ENCODE data around the gene LGALS7. TPM values are rescaled to one million over a fixed set of nuclear protein-coding genes. Genes with fewer than 3 reads are reported as not detected.

The LGALS7 gene
- total and polyA plus RNA-seq, 2 of the 4 experiments (the other 2 are of a cell fraction) = not detected

DNA sequence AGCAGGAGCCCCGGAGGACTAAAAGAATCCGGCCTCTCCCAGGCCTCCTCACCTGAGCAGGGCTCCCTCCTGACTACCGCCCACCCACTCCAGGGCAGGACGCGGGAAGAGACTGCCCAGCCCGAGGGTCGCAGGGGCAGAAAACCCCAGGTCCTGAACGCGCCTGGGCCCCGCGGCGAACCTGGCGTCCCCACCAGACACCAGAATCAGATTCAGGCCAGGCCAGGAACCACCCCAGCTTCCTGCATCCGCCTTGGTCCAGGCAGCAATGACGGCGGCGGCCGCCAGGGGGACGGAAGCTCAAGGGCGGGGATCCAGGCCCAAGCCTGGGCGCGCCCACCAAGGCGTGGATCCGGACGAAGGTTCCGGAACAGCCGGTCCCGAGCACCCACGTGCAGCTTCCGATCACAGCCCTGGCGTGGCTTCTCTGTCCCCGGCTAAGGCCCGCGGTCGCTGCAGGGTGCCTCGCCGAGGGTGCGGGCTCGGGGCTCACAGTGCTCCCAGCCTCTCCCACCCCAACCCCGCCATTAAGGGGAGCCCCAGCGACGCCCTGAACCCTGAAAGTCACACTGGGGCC lies 3.6 kb downstream of the LGALS7 start:
- in situ Hi-C loops (cut with MboI; ENCODE audit: low sequenced_read_pairs) (no loop called here), dilution Hi-C loops (cut with HindIII; ENCODE audit: low sequenced_read_pairs, unreplicated experiment) (no loop called here), intact Hi-C loops (cut with micrococcal nuclease) (no loop called here)
- Histone ChIP-seq H3K23ac (ENCODE audit: low read depth, low read length) (no peak overlapping the region), H2BK20ac (ENCODE audit: low read depth, low read length) (no peak overlapping the region), H4K5ac (ENCODE audit: low read depth, low read length) (peak overlapping the region; percentile 61), H3K18ac (ENCODE audit: low read depth, low read length) (no peak overlapping the region), H3K9ac (ENCODE audit: low read depth, low read length) (no peak overlapping the region), H3K4ac (ENCODE audit: low read depth, low read length) (no peak overlapping the region), H2BK120ac (ENCODE audit: low read depth, low read length) (peak overlapping the region; percentile 6; the same call in 1 of the 2 replicates), H2AFZ (replicated peaks; ENCODE audit: low read length, poor library complexity) (peak overlapping the region; percentile 86), H3K27me3 (ENCODE audit: control insufficient read depth, insufficient read depth, low read length) (no peaks in the 10 kb centered on the region), H3K14ac (replicated peaks; ENCODE audit: low read depth, low read length) (no peak overlapping the region), H3K4me1 (ENCODE audit: control insufficient read depth, insufficient read depth, low read length) (no peaks in the 10 kb centered on the region), H2AK9ac (replicated peaks; ENCODE audit: low read depth, low read length, poor library complexity) (peak overlapping the region; percentile 55), H3K4me3 (ENCODE audit: insufficient read depth, low read depth, low read length) (no peak overlapping the region), H3K9me3 (ENCODE audit: control insufficient read depth, insufficient read depth, low read length) (no peaks in the 10 kb centered on the region), H4K91ac (ENCODE audit: insufficient read depth, low read depth, low read length) (0 out of 2 replicates have a peak overlapping the region, but pooled peaks have one; percentile 41), H2BK5ac (ENCODE audit: low read depth, low read length, poor library complexity, severe bottlenecking) (no peak overlapping the region), H3K79me1 (ENCODE audit: low read depth in 1 of 2, low read length in 2 of 2) (no peaks in the 10 kb centered on the region), H4K20me1 (ENCODE audit: insufficient read depth, low read length) (no peaks in the 10 kb centered on the region), H3K4me2 (ENCODE audit: low read depth, low read length) (no peak overlapping the region; the same call in 1 of the 2 replicates), H4K8ac (ENCODE audit: low read depth in 2 of 2, low read length in 2 of 2) (peak overlapping the region; percentile 69 to 92; a peak in 3 of 4 replicates), H2BK15ac (ENCODE audit: low read depth, low read length) (no peak overlapping the region), H3K36me3 (ENCODE audit: control insufficient read depth, insufficient read depth, low read length) (no peaks in the 10 kb centered on the region), H3K56ac (ENCODE audit: extremely low read depth, insufficient read depth, low read length) (no peak overlapping the region), H2AK5ac (ENCODE audit: low read depth, low read length) (no peak overlapping the region; the same call in 1 of the 2 replicates), H3K27ac (ENCODE audit: insufficient read depth, low read length) (no peak overlapping the region), H3K9me1 (ENCODE audit: insufficient read depth, low read length) (no peaks in the 10 kb centered on the region)
- CTCF ChIA-PET = interaction anchor here (1.0 to 1.6 kb wide), 5 partner anchors 8 to 81 kb away, joined by 3 to 8 read pairs (median 4); no protein-coding TSS in a partner anchor
- POLR2A ChIA-PET (ENCODE audit: unreplicated experiment) = interaction anchor here (0.5 kb wide), 1 partner anchor 16 kb away, joined by 5 read pairs; no protein-coding TSS in a partner anchor
- no TSS peak for BruUV-seq (replicated peaks)
- DNase-seq = peak; percentile 38
- TF ChIP-seq MXI1 (IDR thresholded peaks at IDR 0.05; ENCODE audit: borderline replicate concordance, low read depth, low read length) (peak; percentile 42; the same call in 1 of the 2 replicates), CEBPB (IDR thresholded peaks at IDR 0.05; ENCODE audit: low read depth, low read length) (no peak), RAD21 (IDR thresholded peaks at IDR 0.05; ENCODE audit: low read length) (peak; percentile 48), SMC3 (IDR thresholded peaks at IDR 0.05; ENCODE audit: low read depth, low read length) (peak; percentile 27; the same call in 1 of the 2 replicates), CHD1 (IDR thresholded peaks at IDR 0.05; ENCODE audit: low read depth, low read length) (no peak), NFE2L2 (IDR thresholded peaks at IDR 0.05; ENCODE audit: low read depth, low read length) (no peak)
- TF ChIP-seq, protein P1, sequence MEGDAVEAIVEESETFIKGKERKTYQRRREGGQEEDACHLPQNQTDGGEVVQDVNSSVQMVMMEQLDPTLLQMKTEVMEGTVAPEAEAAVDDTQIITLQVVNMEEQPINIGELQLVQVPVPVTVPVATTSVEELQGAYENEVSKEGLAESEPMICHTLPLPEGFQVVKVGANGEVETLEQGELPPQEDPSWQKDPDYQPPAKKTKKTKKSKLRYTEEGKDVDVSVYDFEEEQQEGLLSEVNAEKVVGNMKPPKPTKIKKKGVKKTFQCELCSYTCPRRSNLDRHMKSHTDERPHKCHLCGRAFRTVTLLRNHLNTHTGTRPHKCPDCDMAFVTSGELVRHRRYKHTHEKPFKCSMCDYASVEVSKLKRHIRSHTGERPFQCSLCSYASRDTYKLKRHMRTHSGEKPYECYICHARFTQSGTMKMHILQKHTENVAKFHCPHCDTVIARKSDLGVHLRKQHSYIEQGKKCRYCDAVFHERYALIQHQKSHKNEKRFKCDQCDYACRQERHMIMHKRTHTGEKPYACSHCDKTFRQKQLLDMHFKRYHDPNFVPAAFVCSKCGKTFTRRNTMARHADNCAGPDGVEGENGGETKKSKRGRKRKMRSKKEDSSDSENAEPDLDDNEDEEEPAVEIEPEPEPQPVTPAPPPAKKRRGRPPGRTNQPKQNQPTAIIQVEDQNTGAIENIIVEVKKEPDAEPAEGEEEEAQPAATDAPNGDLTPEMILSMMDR (conservative IDR thresholded peaks at IDR 0.05; ENCODE audit: low read depth, low read length) = peak; percentile 51
- peak; percentile 79 for ATAC-seq (ENCODE audit: low read depth)
- 20% methylated on average over 22 of the region's 42 CpGs; no CpG with 5 or more reads in 1 of the 2 experiments for whole genome bisulfite sequencing, 2 experiments (ENCODE audit: extremely low coverage in 2 of 2, insufficient read length in 1 of 2)
